ENCODE measurements around the gene FBLN1. TPM values are rescaled to one million over a fixed set of nuclear protein-coding genes. Genes with fewer than 3 reads are reported as not detected.

Gene FBLN1
- total and polyA plus RNA-seq, 2 experiments from 2014 or later, result 137 to 304 TPM

GRCh38 chr22:45515676-45516075, 13.0 kb downstream of the FBLN1 start:
- Histone ChIP-seq H3K4me2 (ENCODE audit: unreplicated experiment) (no peak overlapping the region), H4K20me1 (ENCODE audit: insufficient read depth) (no peaks in the 10 kb centered on the region)
- peak; percentile 60 for DNase-seq

DNA sequence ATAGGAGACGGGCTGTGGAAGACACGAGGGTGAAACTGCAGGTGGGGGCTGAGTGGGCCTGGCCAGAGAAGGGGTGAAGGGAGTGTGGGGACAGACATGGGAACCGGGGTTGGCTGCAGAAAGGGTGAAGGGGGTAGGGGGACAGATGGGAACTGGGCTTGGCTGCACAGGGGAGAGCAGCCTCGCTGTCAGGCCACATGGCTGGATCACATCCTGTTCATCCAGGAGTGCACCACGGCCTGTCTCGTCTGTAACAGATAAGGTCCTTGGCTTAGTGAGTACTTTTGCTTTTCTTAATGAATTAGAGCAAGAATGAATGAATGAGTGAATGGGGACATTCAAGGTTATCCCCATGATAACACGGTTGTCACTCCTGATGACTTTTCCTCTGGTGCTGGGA, 13.5 kb downstream of the FBLN1 start:
- no peak overlapping the region for H3K9ac ChIP-seq
- TF ChIP-seq EZH2 (IDR thresholded peaks at IDR 0.05; ENCODE audit: insufficient read depth, poor library complexity, severe bottlenecking) (no peak), EZH2phosphoT487 (IDR thresholded peaks at IDR 0.05; ENCODE audit: insufficient read depth, low read depth) (no peak)
- 39 to 42% methylated on average over 7 of the region's 7 CpGs for WGBS, 2 experiments (ENCODE audit: low coverage in 1 of 2, low lambda C conversion rate in 2 of 2, missing lambda C conversion rate in 2 of 2)
- H4K20me1 ChIP-seq (ENCODE audit: insufficient read depth), result no peaks in the 10 kb centered on the region
- no peaks in the 10 kb centered on the region for H3K9me2 ChIP-seq (ENCODE audit: insufficient read depth)
- peaks cover 33% of the 10 kb centered on the region for H3F3A ChIP-seq (ENCODE audit: insufficient read depth)
- H3K4me2 ChIP-seq (ENCODE audit: unreplicated experiment), result no peak overlapping the region
- in situ Hi-C loops (cut with MboI), result no loop called here
- H3K27ac ChIP-seq, result 0 out of 2 replicates have a peak overlapping the region, but pooled peaks have one; percentile 18
- 0 out of 2 replicates have a peak, but pooled peaks cover 9% of the 10 kb centered on the region for H3K36me3 ChIP-seq (ENCODE audit: low read depth)
- no peak for DNase-seq
- H3K79me2 ChIP-seq (ENCODE audit: insufficient read depth), result peaks cover 47% of the 10 kb centered on the region
- no peak overlapping the region for H2AFZ ChIP-seq
- H3K4me1 ChIP-seq (ENCODE audit: insufficient read depth), result peaks cover 54% of the 10 kb centered on the region
- no peak overlapping the region for H3K4me3 ChIP-seq
- no peaks in the 10 kb centered on the region for H3K27me3 ChIP-seq (replicated peaks; ENCODE audit: insufficient read depth)
- H3K9me3 ChIP-seq (ENCODE audit: low read depth), result no peaks in the 10 kb centered on the region

More at GRCh38 chr22:45515676-45516075, 13.0 kb downstream of the FBLN1 start:
- H3K27ac ChIP-seq, result no peak overlapping the region
- no peaks in the 10 kb centered on the region for H3K27me3 ChIP-seq (replicated peaks; ENCODE audit: insufficient read depth)
- in situ Hi-C loops (cut with MboI), result no loop called here
- H3F3A ChIP-seq (ENCODE audit: insufficient read depth), result peaks cover 38% of the 10 kb centered on the region
- H3K9ac ChIP-seq, result no peak overlapping the region
- TF ChIP-seq EZH2phosphoT487 (IDR thresholded peaks at IDR 0.05; ENCODE audit: insufficient read depth, low read depth) (no peak), EZH2 (IDR thresholded peaks at IDR 0.05; ENCODE audit: insufficient read depth, poor library complexity, severe bottlenecking) (no peak)
- H3K79me2 ChIP-seq (ENCODE audit: insufficient read depth), result peaks cover 51% of the 10 kb centered on the region
- H3K9me2 ChIP-seq (ENCODE audit: insufficient read depth), result no peaks in the 10 kb centered on the region
- H3K9me3 ChIP-seq (ENCODE audit: low read depth), result no peaks in the 10 kb centered on the region
- H2AFZ ChIP-seq, result no peak overlapping the region
- H3K4me1 ChIP-seq (ENCODE audit: insufficient read depth), result peaks cover 59% of the 10 kb centered on the region
- 29 to 39% methylated on average over 9 of the region's 9 CpGs for WGBS, 2 experiments (ENCODE audit: low coverage in 1 of 2, low lambda C conversion rate in 2 of 2, missing lambda C conversion rate in 2 of 2)
- H3K36me3 ChIP-seq (ENCODE audit: low read depth), result 0 out of 2 replicates have a peak, but pooled peaks cover 7% of the 10 kb centered on the region
- H3K4me3 ChIP-seq, result no peak overlapping the region

DNA sequence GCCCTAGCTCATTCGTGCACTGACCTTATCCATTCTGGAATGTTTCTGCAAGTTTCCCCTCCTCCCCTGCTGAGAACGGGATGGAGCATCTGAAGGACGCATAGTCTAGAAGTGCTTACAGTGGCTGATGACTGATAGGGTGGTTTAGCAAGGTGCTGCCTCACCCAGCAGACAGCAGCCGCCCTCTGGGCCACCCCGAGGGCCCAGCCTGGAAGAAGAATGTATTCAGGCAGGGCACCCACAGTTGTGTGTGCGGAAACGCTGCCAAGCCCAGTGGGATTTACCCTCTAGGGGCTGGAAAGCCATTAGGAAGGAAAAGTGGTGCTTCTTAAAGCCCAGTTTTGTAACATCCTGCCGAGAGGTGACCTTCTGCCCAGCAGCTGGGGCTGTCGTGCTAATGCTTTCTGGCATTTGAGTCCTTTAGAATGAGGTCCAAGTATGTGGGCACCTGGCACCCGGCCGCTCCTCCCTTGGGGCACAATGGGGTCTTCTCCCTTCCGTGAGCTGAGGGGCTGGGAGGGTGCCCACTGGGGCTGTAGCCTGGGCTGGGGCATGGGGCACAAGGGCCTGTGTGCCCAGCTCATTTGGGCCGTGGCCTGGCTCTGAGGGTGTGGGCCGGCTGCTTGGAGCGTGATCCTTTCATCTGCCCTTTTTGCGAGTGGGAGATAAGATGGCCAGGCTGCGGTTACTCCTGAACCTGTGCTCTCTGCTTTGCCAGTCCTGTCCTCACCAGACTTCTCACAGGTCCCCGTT, 14.4 kb downstream of the FBLN1 start:
- Histone ChIP-seq H3K27me3 (replicated peaks; ENCODE audit: insufficient read depth) (no peaks in the 10 kb centered on the region), H2AFZ (no peak overlapping the region), H3K4me1 (ENCODE audit: insufficient read depth) (peaks cover 46% of the 10 kb centered on the region), H3K4me3 (no peak overlapping the region), H3F3A (ENCODE audit: insufficient read depth) (peaks cover 26% of the 10 kb centered on the region), H3K27ac (peak overlapping the region; percentile 18; the same call in 1 of the 2 replicates), H4K20me1 (ENCODE audit: insufficient read depth) (no peaks in the 10 kb centered on the region), H3K4me2 (ENCODE audit: unreplicated experiment) (no peak overlapping the region), H3K9me3 (ENCODE audit: low read depth) (no peaks in the 10 kb centered on the region), H3K79me2 (ENCODE audit: insufficient read depth) (peaks cover 49% of the 10 kb centered on the region), H3K9me2 (ENCODE audit: insufficient read depth) (no peaks in the 10 kb centered on the region), H3K9ac (peak overlapping the region; percentile 10; the same call in 1 of the 2 replicates), H3K36me3 (ENCODE audit: low read depth) (peaks cover 12% of the 10 kb centered on the region; the same call in 1 of the 2 replicates)
- TF ChIP-seq EZH2phosphoT487 (IDR thresholded peaks at IDR 0.05; ENCODE audit: insufficient read depth, low read depth), result no peak
- in situ Hi-C loops (cut with MboI), result no loop called here
- 42 to 47% methylated on average over 17 to 18 of the region's 18 CpGs for WGBS, 2 experiments (ENCODE audit: low coverage in 1 of 2, low lambda C conversion rate in 2 of 2, missing lambda C conversion rate in 2 of 2)
- DNase-seq, result peak; percentile 82

- H3F3A ChIP-seq (ENCODE audit: insufficient read depth), result peaks cover 16% of the 10 kb centered on the region
- no peak overlapping the region for H3K4me2 ChIP-seq (ENCODE audit: unreplicated experiment)
- H3K9ac ChIP-seq, result no peak overlapping the region
- TF ChIP-seq EZH2phosphoT487 (IDR thresholded peaks at IDR 0.05; ENCODE audit: insufficient read depth, low read depth) (no peak), EZH2 (IDR thresholded peaks at IDR 0.05; ENCODE audit: insufficient read depth, poor library complexity, severe bottlenecking) (no peak)
- H3K27ac ChIP-seq, result no peak overlapping the region
- peaks cover 46% of the 10 kb centered on the region for H3K79me2 ChIP-seq (ENCODE audit: insufficient read depth)
- H3K9me3 ChIP-seq (ENCODE audit: low read depth), result no peaks in the 10 kb centered on the region
- peaks cover 15% of the 10 kb centered on the region; the same call in 1 of the 2 replicates for H3K36me3 ChIP-seq (ENCODE audit: low read depth)
- no peaks in the 10 kb centered on the region for H4K20me1 ChIP-seq (ENCODE audit: insufficient read depth)
- WGBS, 2 experiments (ENCODE audit: low coverage in 1 of 2, low lambda C conversion rate in 2 of 2, missing lambda C conversion rate in 2 of 2), result 60% methylated on average over 7 of the region's 7 CpGs
- in situ Hi-C loops (cut with MboI), result no loop called here
- DNase-seq, result no peak
- no peak overlapping the region for H3K4me3 ChIP-seq
- H3K27me3 ChIP-seq (replicated peaks; ENCODE audit: insufficient read depth), result no peaks in the 10 kb centered on the region
- peaks cover 36% of the 10 kb centered on the region for H3K4me1 ChIP-seq (ENCODE audit: insufficient read depth)
- no peak overlapping the region for H2AFZ ChIP-seq
- no peaks in the 10 kb centered on the region for H3K9me2 ChIP-seq (ENCODE audit: insufficient read depth)
These were observed 15.5 kb downstream of the FBLN1 start for GRCh38 chr22:45518136-45518535.

Data from GM23248 (cell line).